ENCODE results near the gene TRAF3. TPM values are rescaled to one million over a fixed set of nuclear protein-coding genes. Genes with fewer than 3 reads are reported as not detected.

Gene TRAF3
- total RNA-seq, 4 donors from 2014 or later, result 5.5 to 14.7 (median 6.9) TPM

DNA sequence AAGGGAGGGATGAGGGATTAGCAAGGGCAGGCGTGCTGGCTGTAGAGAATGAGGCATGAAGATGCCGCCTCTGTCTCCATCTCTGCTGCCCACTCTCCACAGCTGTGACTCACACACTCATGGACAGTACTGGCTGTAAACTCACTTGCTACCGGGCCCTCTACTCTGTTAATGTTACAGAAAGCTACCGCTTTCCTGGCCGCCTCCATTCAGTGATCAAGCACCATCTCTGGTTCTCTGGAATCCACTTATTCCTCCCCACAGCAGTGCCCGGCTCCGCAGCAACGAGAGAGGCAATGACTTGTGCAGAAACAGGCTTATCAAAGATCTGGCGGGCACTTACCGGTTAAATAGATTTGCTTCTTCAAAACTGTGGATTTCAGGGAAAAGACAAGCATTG lies 180.0 kb downstream of the TRAF3 start:
- peaks cover 0 to 96% of the 10 kb centered on the region in 2 donors for H3K36me3 ChIP-seq
- TF ChIP-seq CTCF (IDR thresholded peaks at IDR 0.05 in 4 of 5, conservative IDR thresholded peaks at IDR 0.05 in 1 of 5) (no peak), POLR2A (IDR thresholded peaks at IDR 0.05) (no peak)

GRCh38 chr14:102958461-102958860 lies 181.2 kb downstream of the TRAF3 start:
- Histone ChIP-seq H3K4me3 (no peak overlapping the region), H3K27me3 (no peaks in the 10 kb centered on the region), H3K4me1 (no peaks in the 10 kb centered on the region), H3K36me3 (peaks cover 0 to 96% of the 10 kb centered on the region in 2 donors), H3K27ac (no peak overlapping the region), H3K9me3 (no peaks in the 10 kb centered on the region)
- in situ Hi-C loops (cut with MboI; ENCODE audit: low sequenced_read_pairs in 4 of 4) (no loop called here), intact Hi-C loops (cut with DNase I; ENCODE audit: low total_unique reads) (no loop called here)
- DNase-seq (no peak), ATAC-seq (no peak)
- TF ChIP-seq POLR2A (IDR thresholded peaks at IDR 0.05) (no peak), CTCF (IDR thresholded peaks at IDR 0.05 in 4 of 5, conservative IDR thresholded peaks at IDR 0.05 in 1 of 5) (no peak)

More for the DNA sequence above, 180.0 kb downstream of the TRAF3 start:
- no peak overlapping the region for H3K4me3 ChIP-seq
- no peak for DNase-seq
- H3K27ac ChIP-seq, result no peak overlapping the region
- in situ Hi-C loops (cut with MboI; ENCODE audit: low sequenced_read_pairs in 4 of 4), result no loop called here
- no peak for ATAC-seq
- intact Hi-C loops (cut with DNase I; ENCODE audit: low total_unique reads), result no loop called here
- H3K4me1 ChIP-seq, result no peaks in the 10 kb centered on the region
- no peaks in the 10 kb centered on the region for H3K27me3 ChIP-seq
- no peaks in the 10 kb centered on the region for H3K9me3 ChIP-seq

Other genes with a start within 250 kb of the TRAF3 start
- gene RCOR1, start 184.8 kb upstream of the TRAF3 start, total RNA-seq, result 10 to 100 TPM; 10.0 to 14.2 (median 12.1) TPM
- 1 to 10 TPM in 1 of 4 donors, under 1 TPM in 1, not detected in 2; 0.42 to 4.3 TPM for gene AMN, start 145.2 kb downstream of the TRAF3 start, total RNA-seq